ENCODE results near the gene TSEN15. TPM values are rescaled to one million over a fixed set of nuclear protein-coding genes. Genes with fewer than 3 reads are reported as not detected.

Gene TSEN15
- total and polyA plus RNA-seq, 10 of the 15 experiments (the other 5 are each of a cell fraction or from before 2014, with no cell fraction given), result 21.1 to 136 (median 70.2) TPM

GRCh38 chr1:184101141-184101540 lies 49.6 kb downstream of the TSEN15 start:
- in situ Hi-C loops (cut with MboI), result no loop called here
- Histone ChIP-seq H4K20me1 (ENCODE audit: control insufficient read depth, insufficient read depth) (no peaks in the 10 kb centered on the region), H3K9ac (ENCODE audit: control insufficient read depth, insufficient read depth, low read length) (no peak overlapping the region), H3K4me3 (no peak overlapping the region), H3K27me3 (replicated peaks in 1 of 2; ENCODE audit: control insufficient read depth in 2 of 2, insufficient read depth in 2 of 2, low read length in 1 of 2) (no peaks in the 10 kb centered on the region), H3K4me1 (ENCODE audit: control insufficient read depth, insufficient read depth, low read length) (no peaks in the 10 kb centered on the region), H3K4me2 (ENCODE audit: control insufficient read depth, insufficient read depth) (no peak overlapping the region), H3K36me3 (ENCODE audit: control insufficient read depth in 2 of 2, insufficient read depth in 2 of 2, low read length in 1 of 2) (no peaks in the 10 kb centered on the region), H3K27ac (ENCODE audit: control insufficient read depth, insufficient read depth) (no peak overlapping the region), H2AFZ (ENCODE audit: control insufficient read depth, low read depth, low read length) (no peak overlapping the region), H3K9me3 (replicated peaks; ENCODE audit: control insufficient read depth, insufficient read depth, low read length) (no peaks in the 10 kb centered on the region; the same call in 2 of the 3 replicates), H3K79me2 (ENCODE audit: control insufficient read depth, insufficient read depth, low read length) (no peaks in the 10 kb centered on the region)
- ChIA-PET SMC1A (ENCODE audit: uncharacterized antibody, unreplicated experiment) (interaction anchor here (0.6 to 1.2 kb wide), 2 partner anchors 15 to 110 kb away, joined by 3 read pairs; no protein-coding TSS in a partner anchor), RAD21 (ENCODE audit: unreplicated experiment) (no interaction called here), POLR2A (no interaction called here), CTCF (interaction anchor here (0.6 kb wide), 1 partner anchor 14 kb away, joined by 3 read pairs; no protein-coding TSS in a partner anchor)
- DNase-seq (ENCODE audit: low read depth, low spot score) (no peak), FAIRE-seq (no peak), ATAC-seq (no peak)
- intact Hi-C loops (cut with micrococcal nuclease; ENCODE audit: unreplicated experiment), result no loop called here
- BruUV-seq (replicated peaks), result no TSS peak
- TF ChIP-seq MEF2B (IDR thresholded peaks at IDR 0.05; ENCODE audit: partially characterized antibody, poor library complexity, severe bottlenecking) (no peak), CHD4 (IDR thresholded peaks at IDR 0.05) (no peak)

GRCh38 chr1:184101571-184101970 lies 50.0 kb downstream of the TSEN15 start:
- Histone ChIP-seq H3K79me2 (ENCODE audit: control insufficient read depth, insufficient read depth, low read length) (no peaks in the 10 kb centered on the region), H3K36me3 (ENCODE audit: control insufficient read depth in 2 of 2, insufficient read depth in 2 of 2, low read length in 1 of 2) (no peaks in the 10 kb centered on the region), H3K27ac (ENCODE audit: control insufficient read depth, insufficient read depth) (no peak overlapping the region), H2AFZ (ENCODE audit: control insufficient read depth, low read depth, low read length) (no peak overlapping the region), H3K4me3 (no peak overlapping the region), H3K9ac (ENCODE audit: control insufficient read depth, insufficient read depth, low read length) (no peak overlapping the region), H3K27me3 (replicated peaks in 1 of 2; ENCODE audit: control insufficient read depth in 2 of 2, insufficient read depth in 2 of 2, low read length in 1 of 2) (no peaks in the 10 kb centered on the region), H3K9me3 (replicated peaks; ENCODE audit: control insufficient read depth, insufficient read depth, low read length) (no peaks in the 10 kb centered on the region; the same call in 2 of the 3 replicates), H3K4me1 (ENCODE audit: control insufficient read depth, insufficient read depth, low read length) (no peaks in the 10 kb centered on the region), H4K20me1 (ENCODE audit: control insufficient read depth, insufficient read depth) (no peaks in the 10 kb centered on the region), H3K4me2 (ENCODE audit: control insufficient read depth, insufficient read depth) (no peak overlapping the region)
- 33% methylated on average over 1 of the region's 1 CpG for WGBS (ENCODE audit: insufficient coverage, insufficient replicate concordance, low lambda C conversion rate, missing lambda C conversion rate)
- ChIA-PET CTCF (interaction anchor here (0.6 to 1.0 kb wide), 2 partner anchors 14 to 26 kb away, joined by 3 to 4 read pairs; no protein-coding TSS in a partner anchor), RAD21 (ENCODE audit: unreplicated experiment) (no interaction called here), SMC1A (ENCODE audit: uncharacterized antibody, unreplicated experiment) (interaction anchor here (1.0 to 1.2 kb wide), 2 partner anchors 12 to 110 kb away, joined by 3 read pairs; no protein-coding TSS in a partner anchor), POLR2A (no interaction called here)
- no peak for TF ChIP-seq E2F4 (IDR thresholded peaks at IDR 0.05; ENCODE audit: low read depth, low read length)
- no peak for TF ChIP-seq MEF2B (IDR thresholded peaks at IDR 0.05; ENCODE audit: partially characterized antibody, poor library complexity, severe bottlenecking)
- no peak for TF ChIP-seq SREBF1 (IDR thresholded peaks at IDR 0.05; ENCODE audit: low read length)
- no TSS peak for BruUV-seq (replicated peaks)
- DNase-seq (ENCODE audit: low read depth, low spot score) (no peak), FAIRE-seq (no peak), ATAC-seq (no peak)
- in situ Hi-C loops (cut with MboI), result no loop called here
- intact Hi-C loops (cut with micrococcal nuclease; ENCODE audit: unreplicated experiment), result no loop called here
